Stimulated activated naive CD8-positive, alpha-beta T cell treated with anti-CD3 and anti-CD28 coated beads, Interleukin-15, Interleukin-2, amounts not matched to agents 100 U/mL and 50 U/mL, for 24 hours (primary cell): ENCODE measurements around the gene WIPI1.
"Not testable (repeated sequence)": the region's sequence is repeated elsewhere in the genome, so short reads cannot be mapped to it uniquely, and the experiment has no call there.

Source experiments
- ATAC-seq: fragments of 150-1000 bp; cut with Tn5 transposase; one replicate; pipeline ENCODE4 v1.10.0; 2021
- DNase-seq: peaks from one replicate; pipeline ENCODE4 v3.0.0; 2021

WIPI1 gene

DNA sequence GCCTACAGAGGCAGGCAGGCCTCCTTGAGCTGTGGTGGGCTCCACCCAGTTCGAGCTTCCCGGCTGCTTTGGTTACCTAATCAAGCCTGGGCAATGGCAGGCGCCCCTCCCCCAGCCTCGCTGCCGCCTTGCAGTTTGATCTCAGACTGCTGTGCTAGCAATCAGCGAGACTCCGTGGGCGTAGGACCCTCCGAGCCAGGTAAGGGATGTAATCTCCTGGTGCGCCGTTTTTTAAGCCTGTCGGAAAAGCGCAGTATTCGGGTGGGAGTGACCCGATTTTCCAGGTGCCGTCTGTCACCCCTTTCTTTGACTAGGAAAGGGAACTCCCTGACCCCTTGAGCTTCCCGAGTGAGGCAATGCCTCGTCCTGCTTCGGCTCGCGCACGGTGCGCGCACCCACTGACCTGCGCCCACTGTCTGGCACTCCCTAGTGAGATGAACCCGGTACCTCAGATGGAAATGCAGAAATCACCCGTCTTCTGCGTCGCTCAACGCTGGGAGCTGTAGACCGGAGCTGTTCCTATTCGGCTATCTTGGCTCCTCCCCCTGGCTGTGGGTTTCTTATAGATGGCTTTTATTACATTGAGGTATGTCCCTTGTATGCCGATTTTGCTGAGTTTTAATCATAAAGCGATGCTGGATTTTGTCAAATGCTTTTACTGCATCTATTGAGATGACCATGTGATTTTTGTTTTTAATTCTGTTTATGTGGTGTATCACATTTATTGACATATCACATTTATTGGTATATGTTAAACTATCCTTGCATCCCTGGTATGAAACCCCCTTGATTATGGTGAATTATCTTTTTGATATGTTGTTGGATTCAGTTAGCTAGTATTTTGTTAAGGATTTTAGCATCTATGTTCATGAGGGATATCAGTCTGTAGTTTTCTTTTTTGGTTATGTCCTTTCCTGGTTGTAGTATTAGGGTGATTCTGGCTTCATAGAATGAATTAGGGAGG is 43.4 kb downstream of the WIPI1 start:
- peak; percentile 65 for DNase-seq

DNA sequence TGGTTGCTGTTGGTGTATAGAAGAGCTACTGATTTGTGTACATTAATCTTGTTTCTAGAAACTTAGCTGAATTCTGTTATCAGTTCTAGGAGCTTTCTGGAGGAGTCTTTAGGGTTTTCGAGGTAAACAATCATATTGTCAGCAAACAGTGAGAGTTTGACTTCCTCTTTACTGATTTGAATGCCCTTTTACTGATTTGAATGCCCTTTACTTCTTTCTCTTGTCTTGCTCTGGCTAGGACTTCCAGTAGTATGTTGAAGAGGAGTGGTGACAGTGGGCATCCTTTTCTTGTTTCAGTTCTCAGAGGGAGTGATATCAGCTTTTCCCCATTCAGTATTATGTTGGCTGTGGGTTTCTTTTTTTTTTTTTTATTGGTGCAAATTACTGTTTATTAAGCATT is 49.6 kb downstream of the WIPI1 start:
- DNase-seq, ATAC-seq: not testable (repeated sequence)

More for the DNA sequence above, 43.4 kb downstream of the WIPI1 start:
- ATAC-seq: peak; percentile 68

DNA sequence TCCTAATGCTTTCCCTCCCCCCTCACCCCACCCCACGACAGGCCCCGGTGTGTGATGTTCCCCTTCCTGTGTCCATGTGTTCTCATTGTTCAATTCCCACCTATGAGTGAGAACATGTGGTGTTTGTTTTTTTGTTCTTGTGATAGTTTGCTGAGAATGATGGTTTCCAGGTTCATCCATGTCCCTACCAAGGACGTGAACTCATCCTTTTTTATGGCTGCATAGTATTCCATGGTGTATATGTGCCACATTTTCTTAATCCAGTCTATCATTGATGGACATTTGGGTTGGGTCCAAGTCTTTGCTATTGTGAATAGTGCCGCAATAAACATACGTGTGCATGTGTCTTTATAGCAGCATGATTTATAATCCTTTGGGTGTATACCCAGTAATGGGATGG is 53.5 kb downstream of the WIPI1 start:
- ATAC-seq, DNase-seq: not testable (repeated sequence)

DNA sequence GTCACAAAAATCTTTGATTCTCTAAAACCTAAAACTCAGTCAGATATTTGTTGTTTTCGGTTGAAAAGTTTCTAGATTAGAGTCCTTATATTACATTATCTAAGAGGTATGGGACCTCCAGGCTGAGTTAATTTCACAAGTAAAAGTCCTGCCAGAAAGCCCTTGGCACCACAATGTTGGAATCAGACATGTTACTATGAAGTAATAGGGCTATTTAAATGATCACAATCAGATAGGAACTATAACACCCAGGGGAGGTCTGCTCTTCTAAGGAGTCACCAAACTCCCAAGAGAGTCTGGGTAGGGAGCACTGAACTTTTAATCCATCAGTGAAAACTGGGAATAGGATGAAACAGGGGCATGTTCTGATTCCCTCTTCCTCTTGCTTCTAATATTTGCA is 54.2 kb downstream of the WIPI1 start:
- ATAC-seq: no peak
- no peak for DNase-seq

DNA sequence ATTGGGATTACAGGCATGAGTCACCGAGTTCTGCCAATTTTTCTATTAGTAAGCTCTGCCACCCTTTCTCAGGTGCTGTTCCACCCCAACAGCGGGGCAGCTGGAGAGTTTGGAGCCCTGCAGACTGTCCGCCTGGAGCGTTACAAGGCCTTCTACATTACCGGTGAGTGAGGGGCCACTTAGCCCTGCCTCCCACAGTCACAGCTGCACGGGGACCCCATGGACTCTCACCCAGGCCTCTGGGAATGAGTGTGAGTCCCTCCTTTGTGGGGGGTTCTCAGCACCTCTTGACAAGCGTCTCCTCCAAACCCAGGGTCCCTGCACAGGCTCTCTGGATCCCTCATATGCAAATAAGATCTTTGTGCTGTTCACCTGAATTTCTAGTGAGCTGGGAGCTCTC is 56.0 kb downstream of the WIPI1 start:
- no peak for DNase-seq
- ATAC-seq: no peak

DNA sequence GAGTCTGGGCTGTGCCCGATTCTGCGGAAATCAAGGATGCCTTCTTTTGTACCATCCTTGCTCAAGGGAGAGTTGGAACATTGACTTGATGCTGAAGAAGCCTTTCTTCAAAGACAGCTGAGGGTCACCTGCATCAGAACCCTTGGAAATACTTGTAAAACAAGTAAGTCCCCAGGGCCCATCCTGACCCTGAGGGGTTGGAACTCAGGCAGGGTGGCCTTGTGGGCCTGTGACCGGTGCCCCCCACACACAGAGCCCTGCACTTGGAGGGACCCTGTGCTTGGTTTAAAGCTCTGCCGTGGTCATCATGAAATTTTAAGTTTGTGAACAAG is 56.9 kb downstream of the WIPI1 start:
- ATAC-seq (no peak), DNase-seq (no peak)

DNA sequence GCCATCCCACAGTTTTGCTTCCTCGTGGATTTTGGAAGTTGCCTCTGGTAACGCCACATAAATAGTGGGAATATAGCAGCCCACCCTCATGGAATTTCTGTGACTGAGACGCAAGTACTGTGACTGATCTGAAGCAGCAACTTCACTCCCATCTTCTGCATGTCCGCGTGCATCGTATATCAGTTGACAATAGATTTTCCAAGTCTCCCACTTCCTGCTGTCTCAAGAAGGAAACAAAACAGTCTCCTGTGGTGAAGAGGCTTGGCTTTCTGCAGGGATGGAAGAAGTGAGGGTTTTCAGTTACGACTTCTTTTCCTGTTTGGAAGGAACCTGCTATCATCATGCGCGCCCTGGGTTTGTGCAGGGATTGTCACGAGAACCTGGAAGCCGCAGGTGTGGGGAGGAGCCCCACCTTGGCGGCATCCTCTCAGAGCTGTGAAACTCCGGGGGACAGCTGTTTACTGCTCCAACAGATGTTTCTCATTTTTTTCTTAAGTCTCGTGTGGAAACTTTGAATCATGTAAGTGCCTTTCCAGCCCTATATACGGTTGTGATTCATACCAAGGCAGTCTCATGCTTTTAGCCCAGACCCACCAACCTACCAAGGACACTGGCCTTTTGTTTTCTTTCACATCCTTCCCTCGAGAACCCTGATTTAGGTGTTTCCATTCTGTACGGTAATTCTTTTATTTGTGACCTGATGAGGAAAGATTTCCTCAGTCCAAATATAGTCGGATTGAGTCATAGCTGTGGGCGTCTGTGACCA is 57.5 kb downstream of the WIPI1 start:
- peak; percentile 63 for DNase-seq

DNA sequence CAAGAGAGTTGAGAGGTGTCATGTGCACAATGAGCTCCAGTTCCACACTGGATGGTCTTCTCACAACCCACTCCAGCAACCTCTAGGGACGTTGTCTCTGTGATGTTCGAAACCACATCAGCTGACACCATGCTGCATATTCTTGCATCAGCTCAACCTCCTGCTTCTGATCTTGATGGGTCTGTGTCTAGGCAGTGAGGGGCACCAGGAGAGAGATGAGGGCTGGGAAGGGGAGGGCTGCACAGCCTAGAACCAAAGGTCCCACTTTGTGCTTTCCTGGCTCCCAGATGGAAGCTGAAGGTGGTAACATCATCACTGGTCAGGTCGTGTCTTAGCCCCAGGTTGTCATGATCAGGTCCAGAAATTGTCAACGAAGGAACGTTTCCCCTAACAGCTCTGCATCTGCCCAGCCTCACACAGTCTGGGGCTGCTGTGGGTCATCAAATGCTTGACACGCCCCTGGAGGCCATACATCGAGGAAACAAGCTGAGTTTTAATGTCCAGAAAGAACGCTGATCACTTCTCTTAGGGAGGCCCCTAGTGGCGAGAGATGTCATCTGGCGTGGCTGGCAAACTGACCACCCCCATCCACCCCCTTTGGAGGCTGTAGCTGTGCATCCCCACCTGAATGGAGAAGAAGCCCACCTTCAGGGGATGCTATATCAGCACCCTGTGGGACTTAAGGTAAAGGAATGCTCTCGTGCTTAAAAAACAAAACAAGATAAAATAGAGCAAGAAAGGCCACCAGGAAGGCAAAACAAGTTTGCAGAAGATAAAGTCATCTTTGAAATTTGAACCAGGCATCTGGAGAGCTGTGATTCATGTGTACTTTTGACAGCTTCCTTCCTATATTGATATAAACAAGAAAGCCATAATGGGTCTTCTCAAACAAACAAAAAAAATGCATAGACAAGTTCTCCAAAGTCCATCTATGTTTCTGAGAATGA is 58.3 kb downstream of the WIPI1 start:
- ATAC-seq (peak; percentile 22), DNase-seq (peak; percentile 58)

More for the DNA sequence above, 57.5 kb downstream of the WIPI1 start:
- ATAC-seq: peak; percentile 95

DNA sequence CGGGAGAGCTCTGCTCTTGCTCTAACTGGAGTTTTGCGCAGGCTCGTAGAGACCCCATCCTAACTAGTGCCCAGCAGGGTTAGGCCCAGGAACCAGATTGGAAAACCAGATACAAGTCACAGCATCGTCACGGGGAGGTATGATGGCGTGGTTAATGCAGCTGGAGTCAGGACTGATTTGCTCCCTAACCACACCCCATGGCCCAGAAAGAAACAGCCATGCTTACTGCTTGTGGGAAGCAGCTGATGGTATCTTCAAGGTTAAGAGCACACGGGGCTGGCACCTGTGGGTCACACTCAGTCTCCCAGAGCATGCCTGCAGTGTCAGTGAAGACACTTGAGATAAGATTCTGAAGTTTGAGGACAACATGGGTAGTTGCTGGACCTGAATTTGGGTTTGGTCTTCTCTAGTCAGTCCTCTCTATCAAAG is 60.2 kb downstream of the WIPI1 start:
- ATAC-seq: no peak
- no peak for DNase-seq

DNA sequence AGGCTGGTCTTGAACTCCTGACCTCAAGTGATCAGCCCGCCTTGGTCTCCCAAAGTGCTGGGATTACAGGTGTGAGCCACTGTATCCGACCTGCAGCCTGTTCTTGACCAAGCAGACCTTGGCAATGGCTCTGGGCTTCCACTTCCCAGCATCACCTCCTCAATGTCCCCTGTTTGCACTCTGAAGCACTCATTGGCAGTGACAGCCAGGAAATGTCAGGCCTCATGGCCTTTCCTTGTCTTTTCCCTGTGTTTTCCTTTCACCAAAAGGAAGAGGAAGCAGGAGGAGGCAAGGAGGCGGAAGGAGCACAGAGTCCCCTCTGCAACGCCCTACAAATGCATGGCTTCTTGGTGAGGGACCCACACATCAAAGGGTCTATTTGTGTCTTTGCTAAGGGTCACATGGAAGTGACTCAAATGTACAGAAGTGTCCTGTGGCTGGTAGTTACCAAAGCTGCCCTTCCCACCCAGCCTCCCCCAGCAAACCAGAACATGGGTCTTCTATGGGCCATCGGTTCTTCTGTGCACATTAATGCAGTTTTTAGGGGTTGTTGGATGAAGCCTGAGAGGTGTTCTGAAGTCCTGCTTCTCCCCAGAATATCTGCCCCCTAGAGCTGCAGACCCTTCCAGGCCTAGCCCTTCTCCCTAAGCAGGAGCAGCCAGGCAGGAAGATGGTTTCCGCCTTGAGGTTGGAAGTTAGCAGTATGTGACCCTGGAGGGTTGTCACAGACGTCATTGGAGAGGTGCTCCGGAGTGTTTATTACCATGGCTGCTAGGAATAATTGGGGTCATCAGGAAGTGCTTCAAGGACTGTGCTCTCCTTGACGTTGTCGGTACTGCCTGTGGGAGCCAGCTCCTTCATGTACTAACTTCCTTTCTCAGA is 60.8 kb downstream of the WIPI1 start:
- no peak for ATAC-seq
- DNase-seq: no peak

DNA sequence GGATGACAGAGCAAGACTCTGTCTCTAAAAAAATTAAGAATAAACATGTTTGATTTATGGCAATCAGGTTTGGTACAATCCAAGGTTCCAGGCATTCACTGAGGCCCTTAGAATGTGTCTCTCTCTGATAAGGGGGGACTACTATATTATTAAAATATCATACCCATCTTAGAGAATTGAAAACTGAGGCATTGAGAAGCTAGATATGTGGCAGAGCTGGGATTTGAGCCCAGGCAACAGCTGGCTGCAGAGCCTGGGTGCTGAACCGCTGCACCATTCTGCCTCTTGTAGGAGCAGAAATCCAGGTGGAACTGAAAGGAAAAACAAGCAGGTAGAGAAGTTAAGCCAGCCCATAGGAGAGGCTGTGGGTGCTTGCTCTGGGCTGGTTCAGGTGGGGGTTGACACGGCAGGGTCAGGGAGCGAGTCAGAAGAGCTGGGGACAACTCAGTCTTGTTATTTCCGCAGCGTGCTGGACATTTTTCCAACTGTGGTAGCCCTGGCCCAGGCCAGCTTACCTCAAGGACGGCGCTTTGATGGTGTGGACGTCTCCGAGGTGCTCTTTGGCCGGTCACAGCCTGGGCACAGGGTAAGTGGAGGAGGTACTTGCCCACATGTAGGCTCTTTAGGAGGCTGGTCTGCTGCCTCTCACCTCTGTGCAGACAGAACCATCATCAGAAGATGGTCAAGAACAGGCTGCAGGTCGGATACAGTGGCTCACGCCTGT is 62.5 kb downstream of the WIPI1 start:
- no peak for DNase-seq
- no peak for ATAC-seq

DNA sequence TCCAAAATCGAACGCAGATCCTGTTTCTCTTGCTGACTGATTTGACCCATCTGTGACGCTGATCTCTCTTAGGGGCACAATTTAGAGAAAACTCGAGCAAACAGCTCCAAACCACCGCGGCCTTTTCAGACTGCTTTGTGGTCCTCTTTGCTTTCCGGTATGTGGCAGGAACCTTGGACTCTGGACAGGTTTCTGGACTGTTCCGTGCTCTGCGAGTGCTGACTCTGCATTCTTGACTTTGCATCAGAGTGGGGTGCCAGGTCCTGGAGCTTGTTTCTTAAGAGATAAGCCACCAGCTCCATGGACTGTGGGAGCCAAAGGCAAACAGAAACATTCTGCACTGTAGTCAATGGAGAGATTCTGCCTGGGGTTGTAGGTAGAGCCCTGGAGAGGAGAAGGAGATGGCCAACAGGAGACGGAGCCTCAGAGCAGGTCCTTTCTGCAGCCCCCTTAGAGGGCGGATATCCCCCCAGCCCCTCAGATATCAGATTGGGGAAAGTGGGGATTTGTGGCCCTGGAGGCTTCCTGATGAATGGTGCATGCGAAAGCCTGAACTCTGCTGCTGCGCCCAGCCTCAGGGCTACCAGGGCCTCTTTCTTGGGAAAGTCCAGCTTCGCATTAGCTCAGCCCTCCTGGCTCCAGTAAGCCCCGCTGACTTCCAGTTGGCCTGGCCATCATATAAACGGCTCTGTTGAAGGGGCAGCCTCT is 65.6 kb downstream of the WIPI1 start:
- no peak for ATAC-seq
- no peak for DNase-seq

DNA sequence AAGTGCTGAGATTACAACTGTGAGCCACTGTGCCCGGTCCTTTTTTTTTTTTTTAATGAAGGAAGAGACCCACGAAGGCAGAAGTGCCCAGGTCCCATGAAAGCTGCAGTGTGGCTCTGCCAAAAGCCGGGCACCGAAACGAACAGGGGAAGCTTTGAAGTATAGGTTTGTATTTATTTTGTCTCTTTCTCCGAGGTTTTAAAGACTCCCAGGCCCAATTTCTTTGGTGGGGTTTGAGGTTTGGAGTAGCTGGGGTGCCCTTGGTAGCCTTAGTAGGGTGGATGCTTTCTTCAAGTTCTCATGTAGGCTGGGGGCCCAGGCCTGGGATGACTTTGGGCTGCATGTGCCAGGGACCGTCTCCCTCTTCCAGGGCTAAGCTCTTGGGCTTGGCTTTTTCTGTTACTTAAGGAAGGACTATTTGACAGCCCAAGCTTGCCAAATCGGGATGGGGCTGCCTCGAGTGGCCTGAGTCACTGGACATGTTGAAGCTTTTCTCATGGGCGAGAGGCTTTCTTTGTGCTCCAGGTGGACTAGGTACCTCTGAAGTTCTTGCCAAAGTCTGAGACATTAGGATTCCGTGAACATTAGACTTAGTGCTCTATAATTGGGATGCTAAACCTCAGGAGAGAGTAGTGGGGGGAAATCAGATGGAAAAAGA is 66.3 kb downstream of the WIPI1 start:
- DNase-seq (no peak), ATAC-seq (no peak)

DNA sequence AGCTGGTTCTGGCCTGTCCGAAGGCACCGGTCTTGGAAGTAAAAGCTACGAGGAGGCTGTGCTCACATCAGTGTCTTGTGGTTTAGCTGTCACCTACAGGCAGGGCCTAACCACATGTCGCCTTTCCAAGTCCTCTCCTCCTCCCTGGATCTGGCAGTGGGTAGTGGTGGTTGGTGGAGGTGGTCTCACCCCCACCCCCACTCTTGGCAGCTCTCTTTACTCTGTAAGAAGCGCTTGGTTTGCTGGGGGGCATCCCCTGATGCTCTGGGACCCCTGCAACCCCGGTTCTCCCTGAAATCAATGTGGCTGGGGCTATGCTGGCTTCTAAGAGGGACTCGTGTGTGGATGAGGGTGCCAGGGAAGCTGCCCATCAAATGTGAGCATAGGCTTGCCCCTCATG is 68.3 kb downstream of the WIPI1 start:
- ATAC-seq (no peak), DNase-seq (no peak)

DNA sequence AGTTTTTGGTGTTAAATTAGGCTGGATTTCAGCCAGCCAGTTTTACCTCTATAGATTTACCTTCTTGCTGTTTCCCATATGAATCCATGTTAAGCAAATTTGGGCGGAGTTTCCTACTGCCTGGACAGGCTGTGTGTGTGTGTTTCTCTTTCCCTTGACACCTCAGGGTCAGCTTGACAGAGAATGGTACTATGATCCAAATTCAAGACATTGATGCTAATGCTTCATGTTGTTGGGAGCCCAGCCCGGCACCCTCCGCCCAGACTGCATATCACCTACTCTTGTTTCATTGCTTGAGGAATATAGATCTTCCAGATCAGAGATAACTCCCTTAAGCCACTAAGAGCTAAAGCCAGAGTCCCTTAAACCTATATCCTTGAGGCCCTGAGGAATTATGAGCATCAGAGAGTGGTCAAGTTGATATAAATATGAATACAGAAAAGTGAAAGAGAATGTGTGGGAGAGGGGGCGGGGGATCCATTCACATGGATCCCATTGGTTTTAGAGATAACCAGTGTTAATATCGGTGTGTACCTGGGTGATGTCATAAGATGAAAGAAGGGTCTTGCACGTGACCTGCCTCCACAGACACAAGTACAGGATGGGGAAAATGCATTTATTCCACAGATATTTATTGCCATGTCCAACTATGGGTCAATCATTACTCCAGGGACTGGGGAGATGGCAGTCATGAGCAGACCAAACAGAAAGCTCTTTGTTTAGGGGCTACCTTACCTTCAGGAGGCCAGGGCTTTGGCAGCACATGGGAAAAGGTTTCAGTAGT is 69.7 kb downstream of the WIPI1 start:
- DNase-seq (no peak), ATAC-seq (no peak)

DNA sequence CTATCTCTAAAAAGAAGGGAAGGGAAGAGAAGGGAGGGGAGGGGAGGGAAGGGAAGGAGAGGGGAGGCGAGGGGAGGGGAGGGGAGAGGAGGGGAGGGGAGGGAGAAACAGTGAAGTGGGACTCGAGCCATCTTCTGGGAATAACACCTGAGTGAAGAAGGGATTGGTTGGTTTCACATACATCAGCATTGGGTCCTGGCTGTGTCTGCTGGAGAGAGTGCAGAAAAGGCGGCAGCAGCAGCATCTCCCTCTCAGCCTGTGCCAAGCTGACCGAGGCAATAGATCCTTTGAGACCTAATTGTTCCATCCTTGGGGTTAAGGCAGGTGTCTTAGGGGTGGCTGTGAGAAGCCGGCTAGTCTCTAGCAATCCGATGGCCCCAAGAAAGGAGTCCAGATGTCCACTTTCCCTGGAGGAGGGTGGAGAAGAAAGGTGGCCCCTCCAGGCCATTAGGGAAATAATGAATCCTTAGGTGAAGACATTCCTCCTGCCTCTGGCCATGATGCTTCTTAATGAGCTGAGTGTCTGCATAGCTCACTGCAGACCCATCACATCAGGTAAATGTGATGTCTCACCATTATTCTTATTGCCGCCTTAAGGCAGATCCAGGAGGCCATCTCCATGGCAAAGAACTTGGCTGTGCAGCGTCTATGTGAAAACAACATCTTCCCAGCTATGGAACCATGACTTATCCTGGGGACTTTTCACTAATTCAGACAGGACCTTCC is 71.6 kb downstream of the WIPI1 start:
- no peak for DNase-seq

DNA sequence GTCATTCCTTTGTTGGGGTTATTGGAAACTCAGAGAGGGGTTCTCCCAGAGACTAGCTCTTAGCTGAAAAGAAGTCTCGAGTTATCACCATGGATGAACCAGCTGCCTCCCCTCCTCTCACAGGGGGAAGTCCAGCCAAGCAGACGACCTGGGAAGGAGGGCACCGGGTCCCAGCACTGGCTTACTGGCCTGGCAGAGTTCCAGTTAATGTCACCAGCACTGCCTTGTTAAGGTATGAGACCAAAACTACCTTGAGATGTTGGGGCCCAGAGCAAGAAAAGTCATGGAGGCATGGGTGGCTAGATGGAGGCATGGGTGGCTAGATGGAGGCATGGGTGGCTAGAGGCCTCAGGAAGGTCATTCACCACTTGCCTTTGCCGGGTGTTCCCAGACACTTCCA is 72.4 kb downstream of the WIPI1 start:
- DNase-seq (no peak), ATAC-seq (no peak)

More for the DNA sequence above, 71.6 kb downstream of the WIPI1 start:
- ATAC-seq: no peak

DNA sequence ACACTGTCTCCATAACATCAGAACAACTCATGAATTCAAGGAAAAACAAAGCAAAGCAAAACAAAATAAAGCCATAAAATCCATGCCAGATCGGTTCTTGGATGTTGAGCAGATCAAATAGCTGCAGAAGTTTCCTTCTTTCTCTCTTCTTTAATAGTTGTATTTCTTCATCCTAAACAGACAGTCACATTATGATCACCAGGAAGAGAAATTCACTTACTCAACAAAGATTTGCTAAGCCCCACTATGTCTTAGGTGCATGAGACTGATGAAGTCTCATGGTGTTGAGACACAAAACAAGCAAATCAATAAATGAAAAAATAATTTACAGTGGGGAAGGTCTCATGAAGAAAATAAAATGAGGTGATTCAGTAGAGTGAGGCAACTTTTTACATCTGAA is 72.8 kb downstream of the WIPI1 start:
- no peak for ATAC-seq
- no peak for DNase-seq
